Heart left ventricle (tissue), 13 donors: ENCODE measurements around the gene RAB38.

ENCODE experiments used
- POLR2A ChIP-seq, 2 donors: fragments of 450-650 bp; IDR thresholded peaks; one replicate each; pipeline ENCODE4 v1.6.1; 2017; ENCODE audit warnings: antibody characterized with exemption in 2 of 2, mild to moderate bottlenecking in 2 of 2, moderate library complexity in 2 of 2
- TF ChIP-seq, protein P1 (sequence below), 12 donors: fragments of 200-600 bp; sonication (generic) in 4 of 12; IDR thresholded peaks; one replicate each; pipeline versions ENCODE4 v1.5.0 to v1.8.0; 2018 to 2022; ENCODE audit warnings: antibody characterized with exemption in 12 of 12, mild to moderate bottlenecking in 5 of 12
- donor health status: ischemic (EF 13 %, LVEDD 7.1; RV severe dilation, severe dysfunction).
- donor health status: DM: no; HTN: yes; CAD: no.
- donor health status: DM: no; HTN: no; CAD: no.
- donor health status: ischemic (EF 25% LVEDD 6.9; RV normal size, moderate dysfunction).
- donor health status: ischemic (EF 25% LVEDD 5.7; RV mildly dilated, moderate dysfunction).
- donor health status: ischemic (EF 35%, LVEDD 5.7; RV mildly dilated, moderate dysfunction).
- donor health status: nonischemic (EF 11% LVEDD 7.7; RV severe dilation, severe dysfunction).
- donor health status: DM: yes; HTN: yes; CAD: no.
- donor health status: PGD.
- donor health status: ischemic (EF 29% LVEDD 5.4; RV normal size, mild dysfunction).
- donor health status: nonischemic (EF 23%, LVEDD 6.1; RV moderate dilation, normal function).

DNA sequence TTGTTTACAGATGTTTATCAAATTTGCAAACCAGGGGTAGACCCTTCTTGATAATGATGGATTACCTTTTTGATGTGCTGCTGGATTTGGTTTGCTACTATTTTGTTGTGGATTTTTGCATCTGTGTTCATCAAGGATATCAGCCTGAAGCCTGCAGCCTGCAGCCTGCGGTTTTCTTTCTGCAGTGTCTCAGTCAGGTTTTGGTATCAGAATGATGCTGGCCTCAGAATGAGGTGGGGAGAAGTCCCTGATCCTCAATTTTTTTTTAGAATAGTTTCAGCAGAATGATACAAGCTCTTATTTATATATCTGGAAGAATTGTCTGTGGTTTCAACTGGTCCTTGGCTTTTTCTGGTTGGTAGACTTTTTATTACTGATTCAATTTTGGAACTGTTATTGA is 19.7 kb upstream of the RAB38 start:
- TF ChIP-seq, protein P1, sequence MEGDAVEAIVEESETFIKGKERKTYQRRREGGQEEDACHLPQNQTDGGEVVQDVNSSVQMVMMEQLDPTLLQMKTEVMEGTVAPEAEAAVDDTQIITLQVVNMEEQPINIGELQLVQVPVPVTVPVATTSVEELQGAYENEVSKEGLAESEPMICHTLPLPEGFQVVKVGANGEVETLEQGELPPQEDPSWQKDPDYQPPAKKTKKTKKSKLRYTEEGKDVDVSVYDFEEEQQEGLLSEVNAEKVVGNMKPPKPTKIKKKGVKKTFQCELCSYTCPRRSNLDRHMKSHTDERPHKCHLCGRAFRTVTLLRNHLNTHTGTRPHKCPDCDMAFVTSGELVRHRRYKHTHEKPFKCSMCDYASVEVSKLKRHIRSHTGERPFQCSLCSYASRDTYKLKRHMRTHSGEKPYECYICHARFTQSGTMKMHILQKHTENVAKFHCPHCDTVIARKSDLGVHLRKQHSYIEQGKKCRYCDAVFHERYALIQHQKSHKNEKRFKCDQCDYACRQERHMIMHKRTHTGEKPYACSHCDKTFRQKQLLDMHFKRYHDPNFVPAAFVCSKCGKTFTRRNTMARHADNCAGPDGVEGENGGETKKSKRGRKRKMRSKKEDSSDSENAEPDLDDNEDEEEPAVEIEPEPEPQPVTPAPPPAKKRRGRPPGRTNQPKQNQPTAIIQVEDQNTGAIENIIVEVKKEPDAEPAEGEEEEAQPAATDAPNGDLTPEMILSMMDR (IDR thresholded peaks at IDR 0.05): no peak
- TF ChIP-seq POLR2A (IDR thresholded peaks at IDR 0.05): no peak
